ENCODE measurements around the gene TMEM239. TPM values are rescaled to one million over a fixed set of nuclear protein-coding genes. Genes with fewer than 3 reads are reported as not detected.

Gene TMEM239
- total RNA-seq, 1 experiment from 2014 or later, result not detected

GRCh38 chr20:2794866-2795447 lies 21.2 kb upstream of the TMEM239 start:
- CTCF ChIA-PET, result no interaction called here
- peaks cover 5% of the 10 kb centered on the region for H3K4me1 Mint-ChIP-seq (ENCODE audit: low read depth, unreplicated experiment)
- no peaks in the 10 kb centered on the region for H3K9me3 Mint-ChIP-seq (ENCODE audit: low read depth, unreplicated experiment)
- peaks cover 98% of the 10 kb centered on the region for H3K27me3 Mint-ChIP-seq (ENCODE audit: unreplicated experiment)
- intact Hi-C loops (cut with micrococcal nuclease; ENCODE audit: unreplicated experiment), result no loop called here
- no peak overlapping the region for H3K27ac Mint-ChIP-seq (ENCODE audit: unreplicated experiment)
- TF ChIP-seq CTCF (IDR thresholded peaks at IDR 0.05; ENCODE audit: unreplicated experiment), result no peak
- DNase-seq, result no peak
- no peak overlapping the region for H3K4me3 Mint-ChIP-seq (ENCODE audit: low read depth, unreplicated experiment)
- no TSS peak for BruUV-seq (replicated peaks)
- peaks cover 9% of the 10 kb centered on the region for H3K36me3 Mint-ChIP-seq (ENCODE audit: insufficient read depth, unreplicated experiment)

GRCh38 chr20:2795451-2795850 lies 20.7 kb upstream of the TMEM239 start:
- peaks cover 11% of the 10 kb centered on the region for H3K36me3 Mint-ChIP-seq (ENCODE audit: insufficient read depth, unreplicated experiment)
- H3K27me3 Mint-ChIP-seq (ENCODE audit: unreplicated experiment), result peaks cover 98% of the 10 kb centered on the region

GRCh38 chr20:2796011-2796660 lies 20.0 kb upstream of the TMEM239 start:
- H3K27ac Mint-ChIP-seq (ENCODE audit: unreplicated experiment), result no peak overlapping the region
- H3K36me3 Mint-ChIP-seq (ENCODE audit: insufficient read depth, unreplicated experiment), result peaks cover 11% of the 10 kb centered on the region
- H3K4me3 Mint-ChIP-seq (ENCODE audit: low read depth, unreplicated experiment), result no peak overlapping the region
- H3K4me1 Mint-ChIP-seq (ENCODE audit: low read depth, unreplicated experiment), result peaks cover 16% of the 10 kb centered on the region
- CTCF ChIA-PET, result no interaction called here
- no peak for TF ChIP-seq CTCF (IDR thresholded peaks at IDR 0.05; ENCODE audit: unreplicated experiment)
- no peaks in the 10 kb centered on the region for H3K9me3 Mint-ChIP-seq (ENCODE audit: low read depth, unreplicated experiment)
- BruUV-seq (replicated peaks), result no TSS peak
- H3K27me3 Mint-ChIP-seq (ENCODE audit: unreplicated experiment), result peaks cover 99% of the 10 kb centered on the region
- intact Hi-C loops (cut with micrococcal nuclease; ENCODE audit: unreplicated experiment), result no loop called here
- no peak for DNase-seq

More at GRCh38 chr20:2795451-2795850, 20.7 kb upstream of the TMEM239 start:
- Mint-ChIP-seq H3K9me3 (ENCODE audit: low read depth, unreplicated experiment) (no peaks in the 10 kb centered on the region), H3K4me1 (ENCODE audit: low read depth, unreplicated experiment) (peaks cover 10% of the 10 kb centered on the region), H3K4me3 (ENCODE audit: low read depth, unreplicated experiment) (no peak overlapping the region), H3K27ac (ENCODE audit: unreplicated experiment) (no peak overlapping the region)
- no peak for TF ChIP-seq CTCF (IDR thresholded peaks at IDR 0.05; ENCODE audit: unreplicated experiment)
- CTCF ChIA-PET, result no interaction called here
- DNase-seq, result no peak
- no TSS peak for BruUV-seq (replicated peaks)
- intact Hi-C loops (cut with micrococcal nuclease; ENCODE audit: unreplicated experiment), result no loop called here

GRCh38 chr20:2797136-2797983 lies 18.8 kb upstream of the TMEM239 start:
- peaks cover 99% of the 10 kb centered on the region for H3K27me3 Mint-ChIP-seq (ENCODE audit: unreplicated experiment)
- no peaks in the 10 kb centered on the region for H3K9me3 Mint-ChIP-seq (ENCODE audit: low read depth, unreplicated experiment)
- H3K27ac Mint-ChIP-seq (ENCODE audit: unreplicated experiment), result no peak overlapping the region
- no peak overlapping the region for H3K4me3 Mint-ChIP-seq (ENCODE audit: low read depth, unreplicated experiment)
- H3K4me1 Mint-ChIP-seq (ENCODE audit: low read depth, unreplicated experiment), result peaks cover 20% of the 10 kb centered on the region
- no TSS peak for BruUV-seq (replicated peaks)
- CTCF ChIA-PET, result no interaction called here
- no peak for TF ChIP-seq CTCF (IDR thresholded peaks at IDR 0.05; ENCODE audit: unreplicated experiment)
- DNase-seq, result no peak
- H3K36me3 Mint-ChIP-seq (ENCODE audit: insufficient read depth, unreplicated experiment), result peaks cover 11% of the 10 kb centered on the region
- intact Hi-C loops (cut with micrococcal nuclease; ENCODE audit: unreplicated experiment), result no loop called here
